Left colon (tissue), 2 donors: ENCODE data around the gene PLEKHA5. TPM values are rescaled to one million over a fixed set of nuclear protein-coding genes. Genes with fewer than 3 reads are reported as not detected.
"Not testable (repeated sequence)": the region's sequence is repeated elsewhere in the genome, so short reads cannot be mapped to it uniquely, and the experiment has no call there.

Source experiments
- ATAC-seq: fragments of 200-7000 bp; cut with Tn5 transposase; one replicate; pipeline ENCODE4 v1.9.1; 2020; ENCODE audit warnings: mild to moderate bottlenecking, moderate library complexity
- DNase-seq, 2 donors: peaks; one replicate each; pipeline ENCODE4 v3.0.0-alpha.2; 2020
- intact Hi-C, 2 donors: fragments of 100-400 bp; cut with DNase I in 1 of 2; cut with micrococcal nuclease in 1 of 2; formaldehyde crosslinking; loops; one replicate each; pipeline versions ENCODE4 v1.11.2 to v1.14.0; 2022; cut with DNase I, micrococcal nuclease
- total RNA-seq, 2 donors: library from RNA; stranded (reverse); fragmentation: NEBNext Ultra II Directional; extraction: Animal tissue kit (Norgen Biotek cat#: 25700); gene quantifications; one replicate each; pipeline ENCODE4 v1.2.1, GENCODE V29; 2021
- donor health status: DM: no; HTN: no; CAD: no.
- donor health status: DM: yes; HTN: yes; CAD: no.

PLEKHA5 gene
- total RNA-seq, 2 donors from 2014 or later: 33.1 to 36.8 TPM

DNA sequence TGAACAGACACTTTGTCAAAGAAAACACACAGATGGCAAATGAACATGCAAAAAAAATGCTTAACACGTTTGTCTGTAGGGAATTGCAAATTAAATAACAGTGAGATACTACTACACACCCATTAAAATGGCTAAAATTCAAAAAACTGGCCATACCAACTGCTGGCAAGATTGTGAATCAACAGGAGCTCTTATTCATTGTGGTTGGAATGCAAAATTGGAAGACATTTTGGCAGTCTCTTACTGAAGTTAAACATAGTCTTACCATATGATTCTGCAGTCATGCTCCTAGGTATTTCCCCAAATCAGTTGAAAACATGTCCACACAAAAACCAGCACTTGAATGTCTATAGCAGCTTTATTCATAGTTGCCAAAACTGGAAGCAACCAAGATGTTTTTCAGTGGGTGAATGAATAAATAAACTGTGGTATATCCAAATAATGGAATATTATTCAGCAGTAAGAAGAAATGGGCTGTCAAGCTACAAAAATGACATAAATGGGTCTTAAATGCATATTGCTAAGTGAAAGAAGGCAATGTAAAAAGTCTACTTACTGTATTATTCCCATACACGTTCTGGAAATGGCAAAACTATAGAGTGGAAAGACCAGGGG is 91.4 kb downstream of the PLEKHA5 start:
- intact Hi-C loops: no loop called here
- no peak for ATAC-seq
- no peak for DNase-seq

- no peak for DNase-seq
- no peak for ATAC-seq
- intact Hi-C loops: no loop called here
Measured at GRCh38 chr12:19222558-19222957, 93.0 kb downstream of the PLEKHA5 start.

DNA sequence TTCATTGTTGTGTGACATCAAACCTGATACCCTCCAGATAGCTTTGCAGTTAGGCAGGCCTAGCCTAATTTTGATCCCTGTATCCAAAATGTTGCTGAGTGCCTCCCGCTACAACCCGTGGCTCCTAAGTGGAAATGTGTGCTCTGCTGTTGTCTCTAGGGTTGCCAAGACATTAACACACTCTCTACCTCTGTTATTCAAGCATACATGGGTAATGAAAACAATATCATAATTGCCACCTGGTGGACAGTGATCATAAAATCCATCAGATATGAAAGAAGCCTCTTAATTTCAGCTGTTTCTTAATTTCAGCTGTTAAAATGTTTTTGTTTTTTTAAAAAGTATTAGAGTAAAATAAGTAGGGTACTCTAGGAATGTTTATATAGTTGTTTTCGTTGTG is 93.5 kb downstream of the PLEKHA5 start:
- no peak for DNase-seq
- intact Hi-C loops: no loop called here
- ATAC-seq: peak; percentile 34

GRCh38 chr12:19223695-19224094 is 94.2 kb downstream of the PLEKHA5 start:
- ATAC-seq (no peak), DNase-seq (no peak)
- intact Hi-C loops: no loop called here

- intact Hi-C loops: no loop called here
- DNase-seq (no peak), ATAC-seq (no peak)
Measured at GRCh38 chr12:19224746-19225145, 95.2 kb downstream of the PLEKHA5 start.

DNA sequence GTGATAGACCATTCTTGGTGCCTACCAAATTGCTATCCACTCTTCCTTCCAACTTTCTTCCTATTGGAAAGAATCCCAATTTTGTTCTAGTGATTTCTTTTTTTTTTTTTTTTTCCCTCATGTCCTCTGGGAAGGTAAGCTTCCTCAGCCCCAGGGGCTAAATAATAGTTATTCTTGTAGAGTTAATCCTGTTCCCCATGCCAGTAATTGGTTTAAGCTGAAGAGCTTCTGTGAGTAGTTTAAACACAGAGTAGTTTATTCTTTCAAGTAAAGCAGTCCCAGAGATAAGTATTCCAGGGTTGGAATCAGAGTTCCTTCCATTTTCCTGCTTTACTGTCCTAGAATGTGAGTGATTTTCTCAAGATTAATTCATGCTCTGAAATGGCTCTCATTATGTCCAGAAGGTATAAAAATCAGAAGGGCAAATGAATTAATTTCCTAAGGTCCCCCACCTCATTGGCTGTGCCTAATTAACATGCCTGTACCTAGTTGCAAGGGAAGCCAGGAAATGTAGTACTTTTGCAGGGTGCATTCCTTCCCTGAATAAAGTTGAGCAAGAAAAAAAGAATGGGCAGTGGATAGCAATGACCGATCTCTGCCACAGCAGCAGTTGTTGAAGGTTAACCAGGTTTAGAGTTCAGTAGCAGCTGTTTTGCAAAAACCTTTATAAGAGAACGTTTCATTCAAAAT is 97.8 kb downstream of the PLEKHA5 start:
- intact Hi-C loops: no loop called here
- DNase-seq: no peak
- ATAC-seq: no peak

DNA sequence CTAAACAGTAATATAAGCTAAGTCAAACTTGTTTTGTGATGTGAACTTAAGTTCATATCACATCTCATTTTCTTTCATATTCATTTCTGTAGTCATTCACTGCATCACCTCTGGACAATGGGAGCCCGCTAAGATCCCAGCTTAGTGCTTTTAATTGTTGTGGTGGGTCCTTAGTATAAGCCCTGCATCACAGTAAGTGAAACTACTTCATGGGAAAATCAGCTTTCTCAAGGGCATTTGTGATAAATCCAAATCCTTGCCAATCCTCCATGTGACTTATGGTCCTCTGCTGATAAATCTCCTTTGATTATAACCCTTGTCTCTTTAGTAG is 98.3 kb downstream of the PLEKHA5 start:
- intact Hi-C loops: no loop called here

DNA sequence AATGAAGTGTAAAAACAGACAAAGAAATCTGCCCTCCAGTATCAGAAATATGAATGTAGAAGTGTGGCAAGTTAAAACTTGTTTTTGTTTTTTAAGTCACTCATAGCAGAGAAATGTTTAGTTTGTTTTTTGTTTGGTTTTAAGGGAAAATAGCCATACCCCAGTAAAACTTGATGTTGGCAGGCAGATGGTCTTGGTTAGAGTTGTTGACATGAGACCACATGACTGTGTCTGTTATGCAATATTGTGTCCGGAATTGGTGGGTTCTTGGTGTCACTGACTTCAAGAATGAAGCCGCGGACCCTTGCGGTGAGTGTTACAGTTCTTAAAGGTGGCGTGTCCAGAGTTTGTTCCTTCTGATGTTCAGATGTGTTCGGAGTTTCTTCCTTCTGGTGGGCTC is 99.5 kb downstream of the PLEKHA5 start:
- DNase-seq, intact Hi-C loops, ATAC-seq: not testable (repeated sequence)

More for the DNA sequence above, 98.3 kb downstream of the PLEKHA5 start:
- ATAC-seq: no peak
- no peak for DNase-seq

DNA sequence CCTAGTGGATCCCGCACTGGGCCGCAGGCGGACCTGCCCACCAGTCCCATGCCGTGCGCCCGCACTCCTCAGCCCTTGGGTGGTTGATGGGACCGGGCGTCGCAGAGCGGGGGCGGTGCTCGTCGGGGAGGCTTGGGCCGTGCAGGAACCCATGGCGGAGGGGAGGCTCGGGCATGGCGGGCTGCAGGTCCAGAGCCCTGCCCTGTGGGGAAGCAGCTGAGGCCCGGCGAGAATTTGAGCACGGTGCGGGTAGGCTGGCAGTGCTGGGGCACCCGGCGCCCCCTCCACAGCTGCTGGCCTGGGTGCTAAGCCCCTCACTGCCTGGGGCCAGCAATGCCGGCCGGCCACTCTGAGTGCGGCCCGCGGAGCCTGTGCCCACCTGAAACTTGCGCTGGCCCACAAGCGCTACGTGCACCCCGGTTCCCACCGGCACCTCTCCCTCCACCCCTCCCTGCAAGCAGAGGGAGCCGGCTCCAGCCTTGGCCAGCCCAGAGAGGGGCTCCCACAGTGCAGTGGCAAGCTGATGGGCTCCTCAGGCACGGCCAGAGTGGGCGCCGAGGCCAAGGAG is 100.8 kb downstream of the PLEKHA5 start:
- no peak for DNase-seq
- no peak for ATAC-seq
- intact Hi-C loops: no loop called here

GRCh38 chr12:19230896-19231295 is 101.4 kb downstream of the PLEKHA5 start:
- ATAC-seq (no peak), DNase-seq (no peak)
- intact Hi-C loops: no loop called here

- ATAC-seq (peak; percentile 7), DNase-seq (no peak)
- intact Hi-C loops: no loop called here
Measured at GRCh38 chr12:19234171-19234704, 104.7 kb downstream of the PLEKHA5 start.

- ATAC-seq (no peak), DNase-seq (no peak)
- intact Hi-C loops: no loop called here
Measured at GRCh38 chr12:19234981-19235871, 105.7 kb downstream of the PLEKHA5 start.

DNA sequence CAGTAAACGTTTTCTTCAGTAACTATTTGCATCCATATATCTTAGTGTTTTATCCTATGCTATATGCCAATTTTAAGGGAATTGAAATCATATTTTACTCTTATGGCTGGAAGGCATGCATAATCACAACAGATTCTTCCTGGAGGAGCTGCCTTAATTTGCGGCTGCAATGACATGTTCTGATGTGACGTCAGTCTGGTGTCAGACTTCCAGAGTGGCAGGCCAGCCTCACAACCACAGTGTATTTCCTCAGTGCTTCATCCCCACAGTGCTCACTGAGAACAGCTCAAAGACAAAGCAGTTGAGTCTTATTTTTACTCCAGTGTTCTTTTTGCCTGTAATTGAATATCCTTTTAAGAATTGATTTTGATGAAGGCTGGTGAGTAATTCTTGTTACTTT is 107.1 kb downstream of the PLEKHA5 start:
- DNase-seq (no peak), ATAC-seq (no peak)
- intact Hi-C loops: no loop called here

DNA sequence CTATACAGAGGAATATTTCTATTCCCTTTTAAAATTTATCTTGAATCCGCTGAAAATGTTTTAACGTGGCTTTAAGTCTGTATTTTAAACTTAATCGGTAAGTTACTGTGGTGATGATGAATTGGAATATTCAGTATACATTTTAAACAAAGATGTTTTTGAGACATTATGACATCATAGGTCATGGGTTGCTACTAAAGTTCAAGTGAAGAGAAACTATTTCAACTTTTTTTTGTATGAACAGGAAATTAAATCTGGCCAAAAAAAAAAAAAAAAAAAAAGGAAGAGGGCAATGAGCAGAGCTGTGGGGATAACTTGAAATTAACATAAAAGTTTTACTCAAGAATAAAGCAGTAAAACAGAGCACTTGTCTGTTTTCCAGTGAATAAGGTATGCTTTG is 109.0 kb downstream of the PLEKHA5 start:
- intact Hi-C loops: no loop called here
- no peak for ATAC-seq
- no peak for DNase-seq

- ATAC-seq: no peak
Measured at GRCh38 chr12:19239102-19239501, 109.6 kb downstream of the PLEKHA5 start.

GRCh38 chr12:19239616-19240234 is 110.2 kb downstream of the PLEKHA5 start:
- intact Hi-C loops: no loop called here
- DNase-seq (no peak), ATAC-seq (no peak)

More at GRCh38 chr12:19239102-19239501, 109.6 kb downstream of the PLEKHA5 start:
- intact Hi-C loops: no loop called here
- no peak for DNase-seq

- ATAC-seq: no peak
- no peak for DNase-seq
- intact Hi-C loops: no loop called here
Measured at GRCh38 chr12:19242581-19242980, 113.0 kb downstream of the PLEKHA5 start.

- DNase-seq: no peak
- no peak for ATAC-seq
- intact Hi-C loops: no loop called here
Measured at GRCh38 chr12:19243551-19243950, 114.0 kb downstream of the PLEKHA5 start.

DNA sequence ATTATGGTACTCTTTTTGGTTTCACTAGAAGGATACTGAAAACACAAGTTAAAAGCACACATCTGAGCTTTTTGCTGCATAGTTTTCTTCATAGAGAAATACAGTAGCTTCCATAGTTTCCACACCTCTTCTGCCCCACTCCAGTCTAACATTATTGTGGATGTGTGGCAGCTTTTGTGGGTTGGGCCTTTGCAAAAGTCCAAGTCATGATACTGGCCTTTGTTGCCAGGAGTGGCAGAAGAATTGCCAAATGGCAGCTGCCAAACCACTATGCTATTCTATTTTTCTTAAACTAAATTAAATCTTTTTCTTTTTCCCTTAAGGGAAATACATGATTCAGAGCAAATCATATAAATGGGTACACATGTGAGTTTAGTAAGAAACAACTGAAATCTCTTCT is 114.8 kb downstream of the PLEKHA5 start:
- intact Hi-C loops: no loop called here
- no peak for DNase-seq
- ATAC-seq: no peak
